Fibroblast of lung (primary cell): Measurements from ENCODE around the gene CCNE1.

Experiments used
- CTCF ChIP-seq, 2 donors: IDR thresholded peaks in 1 of 2; conservative IDR thresholded peaks in 1 of 2; 1 replicate in 1 of 2; 2 replicates in 1 of 2; pipeline ENCODE4 v1.5.1; 2011 to 2012; ENCODE audit warnings: low read length in 2 of 2, control low read depth in 1 of 2, inconsistent platforms in 1 of 2, low read depth in 1 of 2, mild to moderate bottlenecking in 1 of 2
- EZH2 ChIP-seq: IDR thresholded peaks from 2 replicates; pipeline ENCODE4 v1.5.1; 2012; ENCODE audit warnings: low read length, control low read depth, mild to moderate bottlenecking; ENCODE audit errors: missing control alignments

- TF ChIP-seq CTCF (conservative IDR thresholded peaks at IDR 0.05 in 1 of 2, IDR thresholded peaks at IDR 0.05 in 1 of 2; ENCODE audit: low read depth in 1 of 2, low read length in 2 of 2) (peak; percentile 82 to 84), EZH2 (no peak)
Measured at GRCh38 chr19:29771708-29772414, 39.9 kb upstream of the CCNE1 start.
